Measurements from ENCODE around the gene AMZ2.
"Not testable (repeated sequence)": the region's sequence is repeated elsewhere in the genome, so short reads cannot be mapped to it uniquely, and the experiment has no call there.

The AMZ2 gene

GRCh38 chr17:68249354-68249765 lies 1.5 kb downstream of the AMZ2 start:
- TF ChIP-seq CTCF (IDR thresholded peaks at IDR 0.05), result no peak
- no peak overlapping the region for H3K4me3 ChIP-seq
- H3K27ac ChIP-seq, result peak overlapping the region; percentile 96 to 97
- no peak for DNase-seq (ENCODE audit: low spot score)

GRCh38 chr17:68253426-68253825 lies 5.6 kb downstream of the AMZ2 start:
- H3K4me3 ChIP-seq; DNase-seq (ENCODE audit: low spot score); H3K27ac ChIP-seq: not testable (repeated sequence)

- Histone ChIP-seq H3K4me3 (no peak overlapping the region), H3K27ac (no peak overlapping the region)
- DNase-seq (ENCODE audit: low spot score), result no peak
- no peak for TF ChIP-seq CTCF (IDR thresholded peaks at IDR 0.05)
Observed at GRCh38 chr17:68255151-68255550, 7.3 kb downstream of the AMZ2 start.

- no peak for DNase-seq (ENCODE audit: low spot score)
- Histone ChIP-seq H3K4me3 (no peak overlapping the region), H3K27ac (no peak overlapping the region)
- no peak for TF ChIP-seq CTCF (IDR thresholded peaks at IDR 0.05)
Observed at GRCh38 chr17:68255731-68256538, 8.1 kb downstream of the AMZ2 start.

GRCh38 chr17:68256701-68257100 lies 8.9 kb downstream of the AMZ2 start:
- not testable (repeated sequence) for H3K27ac ChIP-seq; DNase-seq (ENCODE audit: low spot score); H3K4me3 ChIP-seq

- Histone ChIP-seq H3K27ac (no peak overlapping the region), H3K4me3 (no peak overlapping the region)
- no peak for TF ChIP-seq CTCF (IDR thresholded peaks at IDR 0.05)
- DNase-seq (ENCODE audit: low spot score), result no peak
Observed at GRCh38 chr17:68257934-68258333, 10.1 kb downstream of the AMZ2 start.

- Histone ChIP-seq H3K4me3 (peak overlapping the region; percentile 60), H3K27ac (peak overlapping the region; percentile 10 to 73)
- DNase-seq (ENCODE audit: low spot score), result not testable (repeated sequence)
Observed at GRCh38 chr17:68258890-68259647, 11.2 kb downstream of the AMZ2 start.

GRCh38 chr17:68259648-68259951 lies 11.8 kb downstream of the AMZ2 start:
- Histone ChIP-seq H3K27ac (peak overlapping the region in 1 of 2 donors; percentile 73), H3K4me3 (peak overlapping the region; percentile 60)
- DNase-seq (ENCODE audit: low spot score), result not testable (repeated sequence)

- no peak for TF ChIP-seq CTCF (IDR thresholded peaks at IDR 0.05)
- no peak for DNase-seq (ENCODE audit: low spot score)
- Histone ChIP-seq H3K4me3 (no peak overlapping the region), H3K27ac (no peak overlapping the region)
Observed at GRCh38 chr17:68260051-68260762, 12.4 kb downstream of the AMZ2 start.

- H3K4me3 ChIP-seq; DNase-seq (ENCODE audit: low spot score): not testable (repeated sequence)
- peak overlapping the region in 1 of 2 donors; percentile 15 for H3K27ac ChIP-seq
Observed at GRCh38 chr17:68262467-68262866, 14.6 kb downstream of the AMZ2 start.

Measured in coronary artery (tissue), 2 donors.